Neural progenitor cell (in vitro differentiated cells): ENCODE measurements around the gene MAGI1. TPM values are rescaled to one million over a fixed set of nuclear protein-coding genes. Genes with fewer than 3 reads are reported as not detected.

Experiments
- DNase-seq: peaks from one replicate; pipeline ENCODE4 v3.0.0-alpha.2; 2016; ENCODE audit warnings: low spot score
- H2AFZ ChIP-seq: fragments of 200-600 bp; sonication (generic); replicated peaks from 2 replicates; pipeline ENCODE4 v1.6.1; 2016; ENCODE audit warnings: antibody characterized with exemption
- H3F3A ChIP-seq: fragments of 200-600 bp; sonication (generic); 2 replicates; pipeline ENCODE4 v1.6.1; 2016; ENCODE audit warnings: antibody characterized with exemption, low read depth
- H3K27ac ChIP-seq: fragments of 200-600 bp; sonication (generic); 2 replicates; pipeline ENCODE4 v1.5.1; 2016; ENCODE audit warnings: mild to moderate bottlenecking
- H3K27me3 ChIP-seq: fragments of 200-600 bp; sonication (generic); 2 replicates; pipeline ENCODE4 v1.6.1; 2016; ENCODE audit warnings: mild to moderate bottlenecking, moderate library complexity
- H3K36me3 ChIP-seq: fragments of 200-600 bp; sonication (generic); 2 replicates; pipeline ENCODE4 v1.5.1; 2016
- H3K4me1 ChIP-seq: fragments of 200-600 bp; sonication (generic); 2 replicates; pipeline ENCODE4 v1.6.1; 2016; ENCODE audit warnings: mixed run types
- H3K4me2 ChIP-seq: fragments of 200-600 bp; sonication (generic); 2 replicates; pipeline ENCODE4 v1.6.1; 2016
- H3K4me3 ChIP-seq: fragments of 200-600 bp; sonication (generic); 2 replicates; pipeline ENCODE4 v1.5.1; 2016
- H3K79me2 ChIP-seq: fragments of 200-600 bp; sonication (generic); 2 replicates; pipeline ENCODE4 v1.6.1; 2016; ENCODE audit warnings: low read depth
- H3K9ac ChIP-seq: fragments of 200-600 bp; sonication (generic); 2 replicates; pipeline ENCODE4 v1.6.1; 2016
- H3K9me3 ChIP-seq: fragments of 200-600 bp; sonication (generic); 2 replicates; pipeline ENCODE4 v1.5.1; 2016; ENCODE audit warnings: low read depth
- H4K20me1 ChIP-seq: fragments of 200-600 bp; sonication (generic); 2 replicates; pipeline ENCODE4 v1.6.1; 2016; ENCODE audit warnings: low read depth
- H3K27ac Mint-ChIP-seq: 3 replicates; pipeline ENCODE4 v1.8.0; 2021; ENCODE audit warnings: mixed read lengths
- H3K27me3 Mint-ChIP-seq: 2 replicates; pipeline ENCODE4 v1.8.0; 2022; ENCODE audit warnings: low read depth, mild to moderate bottlenecking, inconsistent platforms, moderate library complexity, mixed read lengths; ENCODE audit not compliant: insufficient read depth
- H3K36me3 Mint-ChIP-seq: 3 replicates; pipeline ENCODE4 v1.8.0; 2021; ENCODE audit warnings: mixed read lengths
- H3K4me1 Mint-ChIP-seq: 3 replicates; pipeline ENCODE4 v1.8.0; 2021; ENCODE audit warnings: mixed read lengths
- H3K4me3 Mint-ChIP-seq: 3 replicates; pipeline ENCODE4 v1.8.0; 2021; ENCODE audit warnings: mild to moderate bottlenecking, moderate library complexity, mixed read lengths
- H3K9me3 Mint-ChIP-seq: 3 replicates; pipeline ENCODE4 v1.8.0; 2020; ENCODE audit warnings: mixed read lengths
- EZH2 ChIP-seq: fragments of 200-600 bp; sonication (generic); IDR thresholded peaks from 2 replicates; pipeline ENCODE4 v1.6.1; 2017; ENCODE audit warnings: antibody characterized with exemption, mild to moderate bottlenecking, moderate library complexity
- EZH2phosphoT487 ChIP-seq: fragments of 200-600 bp; sonication (generic); IDR thresholded peaks from 2 replicates; pipeline ENCODE4 v1.6.1; 2017; ENCODE audit warnings: antibody characterized with exemption
- total RNA-seq: library from RNA; depleted of rRNA; stranded (reverse); fragments of >200 nt; gene quantifications from 2 replicates; pipeline ENCODE4 v1.2.3, GENCODE V29; 2015; ENCODE audit warnings: low replicate concordance
- TF ChIP-seq, protein P1 (sequence below): fragments of 200-600 bp; sonication (generic); IDR thresholded peaks from 2 replicates; pipeline ENCODE4 v1.5.1; 2017; ENCODE audit warnings: antibody characterized with exemption, mild to moderate bottlenecking

MAGI1 gene
- total RNA-seq, 1 donor from 2014 or later = 40.6 TPM

DNA sequence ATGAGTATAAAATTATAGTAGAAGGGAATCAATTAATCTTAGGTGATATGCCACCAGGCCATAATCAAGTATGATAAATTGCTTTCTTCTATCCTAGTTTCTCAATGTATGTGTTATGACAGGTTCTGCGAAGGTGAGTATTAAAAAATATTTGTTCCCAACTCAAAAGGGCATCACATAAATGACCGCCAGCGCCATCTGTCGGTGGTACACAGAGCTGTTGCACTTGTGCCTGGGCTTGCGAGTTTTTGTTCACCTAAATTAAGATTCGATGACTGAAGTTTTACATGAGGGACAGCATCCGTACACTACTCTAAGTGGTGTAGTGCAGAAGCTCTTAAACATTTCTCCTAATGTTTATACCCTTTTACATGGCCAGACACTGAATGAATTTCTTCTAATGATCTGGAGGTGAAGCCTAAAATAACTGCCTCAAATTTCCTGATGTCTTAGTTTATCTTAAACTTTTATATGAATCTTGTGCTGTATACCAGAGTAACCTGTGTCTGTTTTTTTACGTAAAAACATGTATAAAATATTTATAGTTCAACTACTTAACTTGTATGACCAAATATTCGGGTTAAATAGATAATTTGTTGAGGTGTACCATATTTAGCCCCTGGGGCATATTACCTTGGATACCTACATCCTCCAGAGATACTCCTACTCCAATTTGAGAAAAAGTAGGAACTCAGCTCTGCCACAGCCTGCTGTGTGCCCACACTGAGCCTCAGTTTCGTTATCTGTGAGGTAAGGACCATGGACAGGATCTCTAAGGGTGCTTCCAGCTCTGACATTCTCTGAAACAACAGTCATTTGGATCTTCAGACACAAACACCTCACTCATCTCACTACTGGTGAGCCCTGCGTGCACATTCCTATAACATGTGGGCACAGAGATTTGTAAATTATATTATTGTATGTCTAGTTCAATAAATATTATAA, 365.6 kb downstream of the MAGI1 start:
- Mint-ChIP-seq H3K27me3 (peaks cover 3% of the 10 kb centered on the region), H3K4me1 (peaks cover 50% of the 10 kb centered on the region), H3K36me3 (no peaks in the 10 kb centered on the region), H3K9me3 (no peaks in the 10 kb centered on the region), H3K4me3 (no peak overlapping the region), H3K27ac (no peak overlapping the region)
- no peaks in the 10 kb centered on the region for H3K9me3 ChIP-seq
- no peak overlapping the region for H2AFZ ChIP-seq
- DNase-seq = peak; percentile 83
- H3K27ac ChIP-seq = no peak overlapping the region
- peaks cover 3% of the 10 kb centered on the region for H4K20me1 ChIP-seq
- TF ChIP-seq, protein P1, sequence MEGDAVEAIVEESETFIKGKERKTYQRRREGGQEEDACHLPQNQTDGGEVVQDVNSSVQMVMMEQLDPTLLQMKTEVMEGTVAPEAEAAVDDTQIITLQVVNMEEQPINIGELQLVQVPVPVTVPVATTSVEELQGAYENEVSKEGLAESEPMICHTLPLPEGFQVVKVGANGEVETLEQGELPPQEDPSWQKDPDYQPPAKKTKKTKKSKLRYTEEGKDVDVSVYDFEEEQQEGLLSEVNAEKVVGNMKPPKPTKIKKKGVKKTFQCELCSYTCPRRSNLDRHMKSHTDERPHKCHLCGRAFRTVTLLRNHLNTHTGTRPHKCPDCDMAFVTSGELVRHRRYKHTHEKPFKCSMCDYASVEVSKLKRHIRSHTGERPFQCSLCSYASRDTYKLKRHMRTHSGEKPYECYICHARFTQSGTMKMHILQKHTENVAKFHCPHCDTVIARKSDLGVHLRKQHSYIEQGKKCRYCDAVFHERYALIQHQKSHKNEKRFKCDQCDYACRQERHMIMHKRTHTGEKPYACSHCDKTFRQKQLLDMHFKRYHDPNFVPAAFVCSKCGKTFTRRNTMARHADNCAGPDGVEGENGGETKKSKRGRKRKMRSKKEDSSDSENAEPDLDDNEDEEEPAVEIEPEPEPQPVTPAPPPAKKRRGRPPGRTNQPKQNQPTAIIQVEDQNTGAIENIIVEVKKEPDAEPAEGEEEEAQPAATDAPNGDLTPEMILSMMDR = peak; percentile 96
- no peak for TF ChIP-seq EZH2
- H3K79me2 ChIP-seq = peaks cover 14% of the 10 kb centered on the region
- H3K4me2 ChIP-seq = no peak overlapping the region
- no peak overlapping the region for H3K9ac ChIP-seq
- peaks cover 5% of the 10 kb centered on the region for H3F3A ChIP-seq
- H3K4me1 ChIP-seq = peaks cover 39% of the 10 kb centered on the region
- no peak overlapping the region for H3K4me3 ChIP-seq
- H3K27me3 ChIP-seq = no peaks in the 10 kb centered on the region
- no peaks in the 10 kb centered on the region for H3K36me3 ChIP-seq

DNA sequence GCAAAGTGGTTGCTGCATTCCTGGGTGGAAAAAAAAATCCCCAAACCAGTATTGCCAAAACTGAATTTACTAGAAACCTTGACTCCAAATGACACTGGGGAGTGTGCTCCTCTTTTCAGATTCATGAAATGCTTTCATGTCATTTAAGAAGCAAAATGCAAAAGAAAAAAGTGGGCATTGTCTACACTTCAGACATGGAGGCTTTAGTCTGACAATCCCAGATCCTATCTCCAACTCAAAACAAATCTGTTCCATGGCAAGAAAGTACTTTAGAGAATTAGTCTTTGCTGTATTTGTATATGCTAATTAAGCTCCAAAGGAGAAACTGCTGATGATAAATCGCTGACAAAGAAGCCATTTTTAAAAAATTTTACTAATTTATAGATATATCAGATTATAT, 366.7 kb downstream of the MAGI1 start:
- H3K27me3 ChIP-seq = no peaks in the 10 kb centered on the region
- no peak overlapping the region for H3K4me3 ChIP-seq
- peaks cover 42% of the 10 kb centered on the region for H3K4me1 Mint-ChIP-seq
- no peak overlapping the region for H3K27ac ChIP-seq
- H3K9ac ChIP-seq = no peak overlapping the region
- no peaks in the 10 kb centered on the region for H3K36me3 ChIP-seq
- no peak for DNase-seq
- H3F3A ChIP-seq = peaks cover 5% of the 10 kb centered on the region
- peaks cover 14% of the 10 kb centered on the region for H3K79me2 ChIP-seq
- H2AFZ ChIP-seq = no peak overlapping the region
- H3K9me3 Mint-ChIP-seq = no peaks in the 10 kb centered on the region
- no peaks in the 10 kb centered on the region for H3K9me3 ChIP-seq
- peaks cover 3% of the 10 kb centered on the region for H3K27me3 Mint-ChIP-seq
- no peak overlapping the region for H3K27ac Mint-ChIP-seq
- peaks cover 39% of the 10 kb centered on the region for H3K4me1 ChIP-seq
- H3K4me2 ChIP-seq = no peak overlapping the region
- no peaks in the 10 kb centered on the region for H3K36me3 Mint-ChIP-seq
- peaks cover 3% of the 10 kb centered on the region for H4K20me1 ChIP-seq
- TF ChIP-seq, protein P1 = no peak
- no peak for TF ChIP-seq EZH2
- no peak for TF ChIP-seq EZH2phosphoT487
- H3K4me3 Mint-ChIP-seq = no peak overlapping the region

DNA sequence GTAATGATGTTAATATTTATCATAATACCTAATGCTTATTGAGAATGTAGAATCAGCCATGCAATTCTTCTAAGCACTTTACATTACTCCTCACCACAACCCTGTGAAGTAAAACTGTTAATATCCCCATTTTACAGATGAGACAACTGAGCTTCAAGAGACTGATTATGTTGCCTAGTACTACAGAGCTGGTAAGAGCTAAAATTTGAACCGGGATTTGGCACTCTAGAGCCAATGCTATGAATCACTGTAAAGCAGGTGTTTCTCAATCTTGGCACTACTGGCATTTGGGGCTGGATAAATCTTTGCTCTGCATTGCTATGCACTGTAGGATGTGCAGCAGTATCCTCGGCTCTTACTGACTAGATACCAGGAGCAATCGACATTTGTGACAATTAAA, 367.7 kb downstream of the MAGI1 start:
- peaks cover 5% of the 10 kb centered on the region for H3F3A ChIP-seq
- Mint-ChIP-seq H3K36me3 (no peaks in the 10 kb centered on the region), H3K4me1 (peaks cover 34% of the 10 kb centered on the region), H3K27me3 (peaks cover 3% of the 10 kb centered on the region), H3K27ac (no peak overlapping the region), H3K4me3 (no peak overlapping the region), H3K9me3 (no peaks in the 10 kb centered on the region)
- no peak overlapping the region for H3K27ac ChIP-seq
- H3K9me3 ChIP-seq = no peaks in the 10 kb centered on the region
- no peak for DNase-seq
- peaks cover 29% of the 10 kb centered on the region for H3K4me1 ChIP-seq
- no peak overlapping the region for H3K4me3 ChIP-seq
- H3K79me2 ChIP-seq = peaks cover 11% of the 10 kb centered on the region
- peaks cover 3% of the 10 kb centered on the region for H4K20me1 ChIP-seq
- H3K27me3 ChIP-seq = no peaks in the 10 kb centered on the region
- TF ChIP-seq, protein P1 = no peak
- no peak for TF ChIP-seq EZH2phosphoT487
- no peak for TF ChIP-seq EZH2
- no peak overlapping the region for H2AFZ ChIP-seq
- no peak overlapping the region for H3K4me2 ChIP-seq
- H3K9ac ChIP-seq = no peak overlapping the region
- H3K36me3 ChIP-seq = no peaks in the 10 kb centered on the region
